Activated CD4-positive, alpha-beta T cell treated with anti-CD3 and anti-CD28 coated beads, Interleukin-2, amount 10 ng/mL, durations not matched to agents 24 days and 14 days (primary cell): ENCODE measurements around the gene PTPRN2. TPM values are rescaled to one million over a fixed set of nuclear protein-coding genes. Genes with fewer than 3 reads are reported as not detected.
"Not testable (repeated sequence)": the region's sequence is repeated elsewhere in the genome, so short reads cannot be mapped to it uniquely, and the experiment has no call there.

ENCODE experiments used
- DNase-seq: peaks from one replicate; pipeline ENCODE4 v3.0.0; 2022
- H3K27ac Mint-ChIP-seq: one replicate; pipeline ENCODE4 v1.8.0; 2022; ENCODE audit warnings: mild to moderate bottlenecking, mixed read lengths
- H3K27me3 Mint-ChIP-seq: one replicate; pipeline ENCODE4 v1.8.0; 2022; ENCODE audit warnings: mixed read lengths
- H3K36me3 Mint-ChIP-seq: one replicate; pipeline ENCODE4 v1.8.0; 2022; ENCODE audit warnings: low read depth, mild to moderate bottlenecking, mixed read lengths
- H3K4me1 Mint-ChIP-seq: one replicate; pipeline ENCODE4 v1.8.0; 2021; ENCODE audit warnings: mixed read lengths
- H3K4me3 Mint-ChIP-seq: one replicate; pipeline ENCODE4 v1.8.0; 2022; ENCODE audit warnings: mild to moderate bottlenecking, moderate library complexity, mixed read lengths
- H3K9me3 Mint-ChIP-seq: one replicate; pipeline ENCODE4 v1.8.0; 2021; ENCODE audit warnings: mixed read lengths
- intact Hi-C: fragments of 100-400 bp; cut with micrococcal nuclease; formaldehyde crosslinking; loops from one replicate; pipeline ENCODE4 v1.15.1; 2023
- total RNA-seq: library from RNA; stranded (reverse); gene quantifications from 2 replicates; pipeline ENCODE4 v1.2.3, GENCODE V29; 2022

PTPRN2 gene
- total RNA-seq, 1 donor from 2014 or later, result 0.33 TPM

GRCh38 chr7:158281441-158281840, 306.2 kb downstream of the PTPRN2 start:
- no peaks in the 10 kb centered on the region for H3K4me1 Mint-ChIP-seq
- DNase-seq, result no peak
- no peak overlapping the region for H3K27ac Mint-ChIP-seq
- intact Hi-C loops, result no loop called here
- no peaks in the 10 kb centered on the region for H3K9me3 Mint-ChIP-seq
- H3K4me3 Mint-ChIP-seq, result no peak overlapping the region
- no peaks in the 10 kb centered on the region for H3K36me3 Mint-ChIP-seq
- no peaks in the 10 kb centered on the region for H3K27me3 Mint-ChIP-seq

GRCh38 chr7:158280448-158281144, 307.0 kb downstream of the PTPRN2 start:
- no peaks in the 10 kb centered on the region for H3K36me3 Mint-ChIP-seq
- no peaks in the 10 kb centered on the region for H3K9me3 Mint-ChIP-seq
- intact Hi-C loops, result no loop called here
- no peak overlapping the region for H3K4me3 Mint-ChIP-seq
- no peaks in the 10 kb centered on the region for H3K27me3 Mint-ChIP-seq
- H3K27ac Mint-ChIP-seq, result no peak overlapping the region
- H3K4me1 Mint-ChIP-seq, result no peaks in the 10 kb centered on the region
- DNase-seq, result no peak

- intact Hi-C loops, result no loop called here
- H3K36me3 Mint-ChIP-seq, result no peaks in the 10 kb centered on the region
- no peak for DNase-seq
- no peak overlapping the region for H3K27ac Mint-ChIP-seq
- no peaks in the 10 kb centered on the region for H3K4me1 Mint-ChIP-seq
- H3K27me3 Mint-ChIP-seq, result no peaks in the 10 kb centered on the region
- no peaks in the 10 kb centered on the region for H3K9me3 Mint-ChIP-seq
- H3K4me3 Mint-ChIP-seq, result no peak overlapping the region
These were observed 307.8 kb downstream of the PTPRN2 start for GRCh38 chr7:158279539-158280447.

- Mint-ChIP-seq H3K27ac (no peak overlapping the region), H3K4me3 (no peak overlapping the region), H3K4me1 (no peaks in the 10 kb centered on the region), H3K36me3 (no peaks in the 10 kb centered on the region), H3K27me3 (no peaks in the 10 kb centered on the region), H3K9me3 (no peaks in the 10 kb centered on the region)
- DNase-seq, result no peak
- intact Hi-C loops, result no loop called here
These were observed 308.8 kb downstream of the PTPRN2 start for GRCh38 chr7:158278745-158279320.

- intact Hi-C loops, result no loop called here
- no peak overlapping the region for H3K4me3 Mint-ChIP-seq
- H3K27ac Mint-ChIP-seq, result no peak overlapping the region
- H3K9me3 Mint-ChIP-seq, result no peaks in the 10 kb centered on the region
- H3K27me3 Mint-ChIP-seq, result no peaks in the 10 kb centered on the region
- no peaks in the 10 kb centered on the region for H3K36me3 Mint-ChIP-seq
- DNase-seq, result no peak
- H3K4me1 Mint-ChIP-seq, result no peaks in the 10 kb centered on the region
These were observed 310.1 kb downstream of the PTPRN2 start for GRCh38 chr7:158277219-158278141.

GRCh38 chr7:158276414-158277218, 311.0 kb downstream of the PTPRN2 start:
- intact Hi-C loops, result no loop called here
- Mint-ChIP-seq H3K9me3 (no peaks in the 10 kb centered on the region), H3K4me1 (no peaks in the 10 kb centered on the region), H3K36me3 (no peaks in the 10 kb centered on the region), H3K27ac (no peak overlapping the region), H3K27me3 (no peaks in the 10 kb centered on the region), H3K4me3 (no peak overlapping the region)
- DNase-seq, result no peak

GRCh38 chr7:158275711-158276413, 311.8 kb downstream of the PTPRN2 start:
- H3K36me3 Mint-ChIP-seq, result no peaks in the 10 kb centered on the region
- H3K4me3 Mint-ChIP-seq, result no peak overlapping the region
- no peak overlapping the region for H3K27ac Mint-ChIP-seq
- intact Hi-C loops, result no loop called here
- no peaks in the 10 kb centered on the region for H3K4me1 Mint-ChIP-seq
- H3K27me3 Mint-ChIP-seq, result no peaks in the 10 kb centered on the region
- no peaks in the 10 kb centered on the region for H3K9me3 Mint-ChIP-seq
- DNase-seq, result no peak

- no peak overlapping the region for H3K4me3 Mint-ChIP-seq
- H3K27me3 Mint-ChIP-seq, result no peaks in the 10 kb centered on the region
- H3K36me3 Mint-ChIP-seq, result no peaks in the 10 kb centered on the region
- no peak overlapping the region for H3K27ac Mint-ChIP-seq
- H3K4me1 Mint-ChIP-seq, result no peaks in the 10 kb centered on the region
- no peak for DNase-seq
- no peaks in the 10 kb centered on the region for H3K9me3 Mint-ChIP-seq
- intact Hi-C loops, result no loop called here
These were observed 312.6 kb downstream of the PTPRN2 start for GRCh38 chr7:158274996-158275395.

- Mint-ChIP-seq H3K9me3 (no peaks in the 10 kb centered on the region), H3K27ac (no peak overlapping the region), H3K4me1 (no peaks in the 10 kb centered on the region), H3K27me3 (no peaks in the 10 kb centered on the region), H3K36me3 (no peaks in the 10 kb centered on the region), H3K4me3 (no peak overlapping the region)
- intact Hi-C loops, result no loop called here
- no peak for DNase-seq
These were observed 313.2 kb downstream of the PTPRN2 start for GRCh38 chr7:158274404-158274811.

- H3K9me3 Mint-ChIP-seq, H3K4me3 Mint-ChIP-seq, DNase-seq, H3K27me3 Mint-ChIP-seq, H3K27ac Mint-ChIP-seq, intact Hi-C loops, H3K4me1 Mint-ChIP-seq, H3K36me3 Mint-ChIP-seq: not testable (repeated sequence)
These were observed 313.8 kb downstream of the PTPRN2 start for GRCh38 chr7:158273756-158274342.

GRCh38 chr7:158273138-158273651, 314.4 kb downstream of the PTPRN2 start:
- H3K4me1 Mint-ChIP-seq, result no peaks in the 10 kb centered on the region

GRCh38 chr7:158272509-158273137, 315.0 kb downstream of the PTPRN2 start:
- Mint-ChIP-seq H3K27me3 (no peaks in the 10 kb centered on the region), H3K4me1 (no peaks in the 10 kb centered on the region), H3K36me3 (no peaks in the 10 kb centered on the region), H3K27ac (no peak overlapping the region), H3K4me3 (no peak overlapping the region), H3K9me3 (no peaks in the 10 kb centered on the region)
- DNase-seq, result no peak
- intact Hi-C loops, result no loop called here

More at GRCh38 chr7:158273138-158273651, 314.4 kb downstream of the PTPRN2 start:
- no peak overlapping the region for H3K27ac Mint-ChIP-seq
- no peaks in the 10 kb centered on the region for H3K36me3 Mint-ChIP-seq
- H3K27me3 Mint-ChIP-seq, result no peaks in the 10 kb centered on the region
- DNase-seq, result no peak
- intact Hi-C loops, result no loop called here
- no peak overlapping the region for H3K4me3 Mint-ChIP-seq
- H3K9me3 Mint-ChIP-seq, result no peaks in the 10 kb centered on the region
